Stimulated activated CD4-positive, alpha-beta T cell treated with anti-CD3 and anti-CD28 coated beads, TNF-alpha, amount 100 ng/mL, for 4 hours (primary cell): ENCODE data around the gene IL22RA2.

Source experiments
- DNase-seq, 3 experiments: peaks; one replicate each; pipeline ENCODE4 v3.0.0-alpha.2; 2020; ENCODE audit warnings: low read depth in 3 of 3

Gene IL22RA2

DNA sequence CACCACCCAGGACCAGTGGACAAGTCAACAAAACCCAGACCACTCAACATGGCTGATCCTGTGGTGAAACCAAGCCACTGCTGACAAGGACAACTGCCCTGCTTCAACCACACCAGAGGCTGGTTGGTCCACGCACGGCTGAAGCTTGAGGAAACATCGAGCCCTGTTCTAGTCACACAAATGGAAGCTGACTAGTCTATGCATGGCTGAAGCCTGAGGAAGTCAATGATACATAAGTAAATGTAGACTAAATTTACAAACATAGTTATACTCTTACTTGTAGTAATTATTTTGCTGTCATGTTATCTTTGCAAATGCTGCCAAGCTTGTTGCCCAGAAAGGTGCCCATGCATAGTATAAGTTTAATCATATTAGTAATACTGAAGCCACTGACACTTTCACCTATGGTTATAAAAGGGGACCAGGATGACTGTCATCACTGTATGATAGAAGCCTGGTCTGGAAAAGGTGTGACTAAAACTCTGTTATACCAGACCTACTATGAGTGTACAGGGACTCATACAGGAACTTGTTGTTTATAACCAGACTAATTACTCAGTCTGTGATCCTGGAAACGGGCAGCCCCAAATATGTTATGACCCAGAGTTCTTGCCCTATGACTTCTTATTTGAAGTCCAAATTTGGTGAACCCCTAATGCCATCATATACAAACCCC lies 5.6 kb downstream of the IL22RA2 start:
- no peak for DNase-seq

DNA sequence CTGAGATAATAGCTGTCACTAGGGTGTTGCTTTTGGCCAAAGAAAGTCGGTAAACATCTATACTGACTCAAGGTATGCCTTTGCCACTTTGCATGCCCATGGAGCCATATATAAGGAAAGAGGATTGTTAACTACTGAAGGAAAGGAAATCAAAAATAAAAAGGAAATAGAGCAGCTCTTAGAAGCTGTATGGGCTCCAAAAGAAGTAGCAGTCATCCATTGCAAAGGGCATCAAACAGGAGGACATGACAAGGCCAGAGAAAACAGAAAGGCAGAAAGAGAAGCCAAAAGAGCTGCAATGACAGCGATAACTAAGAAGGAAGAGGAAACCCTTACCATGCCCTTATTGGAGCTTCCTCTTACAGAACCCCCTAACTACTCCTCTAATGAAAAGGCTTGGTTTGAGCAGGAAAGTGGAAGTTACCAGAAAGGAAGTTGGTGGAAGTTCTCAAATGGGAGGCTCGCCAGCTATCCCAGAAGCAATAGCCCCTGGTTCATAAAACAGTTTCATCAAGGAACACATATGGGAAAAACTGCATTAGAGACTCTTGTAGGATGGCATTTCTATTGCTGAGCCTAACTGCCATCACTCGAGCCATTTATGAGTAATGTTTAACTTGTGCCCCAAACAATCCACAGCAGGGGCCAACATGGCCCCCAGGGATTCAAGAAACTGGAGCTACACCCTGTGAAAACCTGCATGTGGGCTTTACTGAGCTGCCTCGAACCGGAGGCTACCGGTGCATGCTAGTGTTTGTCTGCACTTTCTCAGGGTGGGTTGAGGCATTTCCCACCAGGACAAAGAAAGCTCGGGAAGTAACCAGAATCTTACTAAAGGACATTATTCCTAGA lies 7.0 kb downstream of the IL22RA2 start:
- no peak for DNase-seq

DNA sequence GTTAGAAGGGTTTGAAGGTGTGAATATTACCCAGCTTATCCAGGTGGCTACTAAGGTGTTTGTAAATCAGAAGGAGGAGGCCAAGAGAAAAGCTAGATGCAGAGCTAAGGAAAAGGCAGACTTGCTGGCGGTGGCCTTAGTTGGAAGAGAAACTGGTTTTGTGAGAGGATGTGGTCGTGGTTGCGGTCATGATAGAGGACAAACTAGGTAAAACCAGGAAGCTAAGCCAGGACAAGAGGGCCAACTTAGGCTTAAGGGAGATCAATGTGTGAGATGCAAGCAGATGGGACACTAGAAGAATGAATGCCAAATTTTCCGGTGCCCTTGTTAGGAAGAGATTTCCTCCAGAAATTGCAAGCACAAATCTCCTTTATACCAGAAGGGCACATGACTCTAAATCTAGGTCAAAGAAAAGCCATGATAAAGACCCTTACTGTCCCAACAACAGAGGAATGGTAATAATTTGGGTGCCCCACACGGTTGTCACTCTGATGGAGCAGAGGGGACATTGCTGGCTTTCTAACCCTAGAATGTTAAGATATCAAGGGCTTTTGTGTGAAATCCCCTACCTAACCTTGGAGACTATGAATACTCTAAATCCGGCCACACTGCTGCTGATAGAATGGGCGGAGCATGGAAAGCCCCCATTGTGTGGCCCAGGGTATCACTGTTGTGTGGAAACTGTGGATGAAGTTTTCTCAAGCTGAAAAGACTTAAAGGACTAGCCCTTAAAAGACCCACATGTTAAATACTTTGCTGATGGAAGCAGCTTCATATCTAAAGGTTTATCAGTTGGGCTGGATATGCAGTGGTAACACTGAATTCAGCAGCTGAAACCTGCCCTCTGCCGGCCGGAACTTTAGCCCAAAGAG lies 7.8 kb downstream of the IL22RA2 start:
- no peak for DNase-seq

DNA sequence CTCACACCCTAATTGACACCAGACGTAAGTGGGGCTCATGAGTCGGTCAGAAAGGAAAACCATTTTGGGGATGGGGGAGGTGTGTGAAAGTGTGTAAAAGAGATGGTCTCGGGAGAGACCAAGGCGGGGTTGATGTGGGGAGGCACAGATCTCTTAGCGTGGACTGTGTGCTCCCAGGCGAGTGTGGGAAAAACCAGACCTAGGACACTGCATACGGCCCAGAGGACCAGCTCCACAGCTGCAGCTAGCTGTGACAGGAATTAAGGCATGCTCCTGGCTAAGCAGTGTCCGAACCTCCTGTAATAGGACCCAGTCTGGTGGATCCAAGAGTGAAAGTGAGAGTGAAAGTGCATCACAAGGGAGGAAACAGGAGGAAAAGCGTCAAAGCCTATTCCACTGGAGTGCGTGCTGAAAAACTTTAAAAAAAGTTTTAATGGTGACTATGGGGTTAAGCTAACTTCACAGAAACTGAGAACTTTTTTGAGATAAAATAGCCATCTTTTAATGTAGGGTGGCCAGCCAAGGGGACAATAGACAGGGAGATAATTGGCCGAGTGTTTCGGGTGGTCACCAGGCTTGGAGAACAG lies 9.6 kb downstream of the IL22RA2 start:
- DNase-seq = no peak

- no peak for DNase-seq
These were observed 10.6 kb downstream of the IL22RA2 start for GRCh38 chr6:137162692-137163306.

GRCh38 chr6:137161949-137162348 lies 11.5 kb downstream of the IL22RA2 start:
- DNase-seq = no peak

GRCh38 chr6:137160763-137161162 lies 12.7 kb downstream of the IL22RA2 start:
- no peak for DNase-seq

DNA sequence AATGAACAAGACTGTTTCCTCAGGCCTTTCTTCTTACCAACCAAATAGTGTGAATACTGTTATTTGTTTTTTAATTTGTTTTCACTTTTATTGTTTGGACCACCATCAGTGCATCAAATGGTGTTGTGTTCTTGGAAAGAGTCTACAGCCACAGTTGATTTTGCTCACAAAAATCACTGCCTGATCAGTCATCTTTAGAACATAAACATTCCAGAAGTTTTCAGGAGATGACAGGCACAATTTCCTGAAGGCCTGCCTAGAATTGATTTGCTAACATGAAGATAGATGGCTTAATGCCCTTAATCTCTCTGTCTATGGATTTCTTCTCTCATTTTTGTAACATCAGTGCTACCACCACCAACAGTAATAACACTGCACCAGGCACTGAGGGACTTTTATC lies 13.5 kb downstream of the IL22RA2 start:
- no peak for DNase-seq

DNA sequence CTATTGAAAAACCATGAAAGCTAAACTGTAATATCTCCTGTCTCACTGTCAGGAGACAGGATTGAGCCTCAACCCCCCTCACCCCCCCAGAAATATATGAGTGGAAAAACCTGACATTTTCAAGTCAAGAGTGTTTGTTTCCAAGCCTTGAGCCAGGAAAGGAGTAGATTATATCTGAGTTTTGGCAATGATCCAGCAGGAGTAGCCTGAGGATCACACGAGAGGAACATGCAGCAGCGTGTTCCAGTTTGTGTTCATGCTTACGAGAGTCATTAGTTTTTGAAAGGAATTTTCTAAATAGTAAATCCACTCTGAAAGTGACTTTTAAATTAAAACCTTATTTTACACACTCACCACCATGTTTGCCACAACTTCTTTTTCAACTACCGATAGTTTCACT lies 15.8 kb downstream of the IL22RA2 start:
- DNase-seq = no peak

GRCh38 chr6:137156650-137157049 lies 16.8 kb downstream of the IL22RA2 start:
- DNase-seq = no peak

DNA sequence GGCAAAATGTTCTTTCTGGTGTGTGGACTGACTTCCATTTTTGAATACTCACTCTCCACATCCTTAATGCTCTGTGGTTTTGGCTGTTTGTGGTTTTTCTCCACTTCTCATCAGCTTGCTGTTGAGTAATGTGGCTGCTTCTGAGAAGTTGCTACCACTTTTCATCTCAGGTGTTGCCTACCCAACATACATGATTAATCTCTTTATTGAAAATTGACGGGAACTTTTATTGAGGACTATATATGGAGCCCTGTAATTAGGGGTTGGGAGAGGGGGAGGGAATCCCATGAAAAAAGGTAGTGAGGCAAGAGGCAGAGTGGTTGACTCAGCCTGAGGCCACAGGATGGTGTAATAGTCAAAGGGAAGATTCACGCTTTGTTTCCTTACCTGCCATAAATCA lies 17.6 kb downstream of the IL22RA2 start:
- no peak for DNase-seq

- DNase-seq = no peak
These were observed 23.4 kb downstream of the IL22RA2 start for GRCh38 chr6:137150072-137150471.

DNA sequence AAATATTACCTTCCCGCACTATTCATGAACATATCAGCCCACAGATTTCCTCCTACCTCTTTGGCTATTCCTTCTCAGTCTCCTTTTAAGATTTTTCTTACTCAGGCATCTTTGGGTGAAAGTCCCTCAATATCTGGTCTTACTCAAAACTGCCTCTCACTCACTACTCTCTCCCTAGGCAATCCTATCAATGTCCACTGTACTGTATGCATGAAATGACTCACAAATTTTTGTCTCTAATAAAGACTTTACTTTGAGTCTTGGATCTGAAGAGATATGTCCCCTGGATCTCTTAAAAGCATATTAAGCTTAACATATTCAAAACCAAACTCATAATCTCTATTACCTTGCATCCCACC lies 24.4 kb downstream of the IL22RA2 start:
- no peak for DNase-seq

DNA sequence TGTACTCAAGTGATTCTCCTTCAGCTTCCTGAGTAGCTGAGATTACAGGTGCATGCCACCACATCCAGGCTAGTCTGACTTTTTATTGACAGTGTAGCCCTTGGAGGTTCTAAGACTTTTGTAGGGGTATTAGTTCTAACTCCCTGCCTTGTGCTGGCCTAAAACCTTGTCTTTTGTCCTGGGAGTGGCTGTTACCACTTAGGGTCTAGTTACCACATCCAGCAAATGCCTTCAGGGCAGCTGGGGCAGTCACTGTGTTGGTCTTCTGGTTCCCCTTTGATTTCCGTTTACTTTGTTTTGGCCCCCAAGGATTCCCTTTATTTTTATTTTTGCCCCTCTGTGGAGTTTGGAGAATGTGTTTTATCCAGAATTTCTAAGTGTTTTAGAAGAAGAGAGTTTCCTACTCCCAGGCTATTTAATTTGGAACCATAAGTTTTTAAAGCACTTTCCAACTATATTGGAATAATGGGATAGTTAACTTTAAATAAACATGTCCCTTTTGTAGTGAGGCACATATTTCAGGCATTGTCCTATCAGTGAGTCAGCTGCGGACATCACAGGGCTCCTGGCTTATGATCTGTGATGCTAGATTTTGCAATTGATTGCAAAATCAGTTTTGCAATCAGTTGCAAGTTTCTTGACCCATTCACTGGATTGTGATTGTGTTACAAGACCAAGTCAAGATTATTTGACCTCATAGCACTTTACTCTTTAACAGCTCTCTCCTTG lies 25.0 kb downstream of the IL22RA2 start:
- DNase-seq = no peak

DNA sequence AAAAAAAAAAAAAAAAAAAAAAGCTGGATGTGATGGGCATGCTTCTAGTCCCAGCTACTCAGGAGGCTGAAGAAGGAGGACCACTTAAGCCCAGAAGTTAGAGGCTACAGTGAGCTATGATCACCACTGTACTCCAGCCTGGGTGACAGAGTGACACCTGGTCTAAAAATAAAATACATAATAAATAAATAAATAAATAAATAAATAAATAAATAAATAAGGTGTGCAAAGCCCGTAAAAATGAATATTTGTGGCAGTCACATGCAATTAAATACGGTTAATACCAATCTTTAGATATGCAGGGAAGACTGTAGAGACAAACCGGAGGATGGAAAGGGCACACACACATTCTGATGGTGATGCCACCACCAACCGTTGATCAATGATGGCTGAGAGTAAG lies 26.2 kb downstream of the IL22RA2 start:
- DNase-seq = no peak

DNA sequence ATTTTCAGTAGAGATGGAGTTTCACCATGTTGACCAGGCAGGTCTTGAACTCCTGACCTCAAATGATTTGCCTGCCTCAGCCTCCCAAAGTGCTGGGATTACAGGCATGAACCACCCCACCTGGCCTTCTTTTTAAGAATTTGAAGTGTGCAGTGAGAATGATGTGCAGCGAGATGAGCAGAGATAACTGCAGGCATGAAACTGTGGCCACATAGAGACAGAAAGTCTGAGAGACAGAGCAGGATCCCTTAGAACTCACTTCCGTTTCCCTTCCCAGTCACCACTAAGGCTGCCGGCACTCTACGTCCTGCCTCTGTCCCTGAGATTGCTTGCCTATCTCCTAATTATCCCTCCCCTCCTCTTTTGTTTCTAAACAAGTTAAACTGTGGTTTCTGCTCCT lies 27.2 kb downstream of the IL22RA2 start:
- DNase-seq = no peak

DNA sequence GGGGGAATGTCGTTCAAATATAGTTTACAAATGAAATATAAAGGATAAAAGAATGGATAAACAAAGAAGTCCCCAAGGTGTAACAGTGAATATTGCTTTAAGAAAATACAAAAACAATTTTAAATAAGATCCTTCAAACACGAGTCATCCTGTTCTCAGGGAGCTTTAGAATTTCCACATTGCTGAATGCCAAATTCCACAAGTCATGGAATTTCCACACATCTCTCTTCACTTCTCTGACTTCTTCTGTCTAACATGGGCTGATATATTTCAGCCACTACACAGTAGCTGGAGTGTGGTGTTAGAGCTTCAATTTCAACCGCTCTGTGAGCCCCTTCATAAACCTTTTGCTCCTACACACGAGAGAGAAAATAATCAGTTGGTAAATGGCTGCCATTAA lies 28.0 kb downstream of the IL22RA2 start:
- no peak for DNase-seq

- DNase-seq = no peak
These were observed 37.4 kb downstream of the IL22RA2 start for GRCh38 chr6:137136065-137136464.

DNA sequence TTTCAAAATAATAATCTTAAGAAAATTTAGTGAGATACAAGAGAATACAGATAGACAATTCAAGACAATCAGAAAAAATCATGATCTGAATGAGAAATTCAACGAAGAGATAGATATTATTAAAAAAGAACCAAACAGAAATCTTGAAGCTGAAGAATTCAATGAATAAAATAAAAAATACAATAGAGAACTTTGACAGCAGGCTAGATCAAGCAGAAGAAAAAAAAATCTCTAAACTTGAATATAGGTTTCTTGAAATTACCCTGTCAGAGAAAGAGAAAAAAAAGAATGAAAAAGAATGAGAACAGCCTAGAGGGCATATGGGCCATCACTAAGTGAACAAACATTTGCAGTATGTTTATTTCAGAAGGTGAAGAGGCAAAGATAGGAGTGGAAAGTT lies 39.0 kb downstream of the IL22RA2 start:
- DNase-seq = no peak

- no peak for DNase-seq
These were observed 40.3 kb downstream of the IL22RA2 start for GRCh38 chr6:137133122-137133521.

DNA sequence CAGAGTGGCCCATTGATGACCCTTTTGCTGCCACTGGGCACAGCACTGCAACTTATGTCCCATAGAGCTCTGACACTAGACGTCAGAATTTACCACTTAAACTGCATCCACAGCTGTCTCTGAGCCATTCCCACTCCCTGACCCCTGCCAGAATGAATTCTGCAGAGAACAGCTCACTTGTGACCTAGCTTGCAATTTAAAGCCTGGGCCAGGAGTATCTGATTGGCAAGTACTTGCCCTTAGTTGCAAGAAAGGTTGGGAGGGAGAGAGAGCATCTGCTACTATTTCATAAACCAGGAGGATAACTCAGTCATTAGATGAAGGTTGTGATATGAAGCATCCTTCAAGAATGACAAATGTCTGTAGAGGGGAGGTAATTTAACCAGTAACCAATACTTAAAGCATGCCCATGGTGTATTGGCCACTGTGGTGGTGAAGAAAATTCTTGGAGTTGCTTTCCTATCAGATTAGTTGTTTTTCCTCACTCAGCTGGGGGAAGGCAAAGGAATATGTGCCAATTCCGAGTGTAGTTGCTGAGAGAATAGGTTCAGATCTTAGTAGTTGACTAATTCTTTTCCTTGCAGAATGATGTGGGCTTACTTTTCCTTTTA lies 46.5 kb downstream of the IL22RA2 start:
- no peak for DNase-seq
